ENCODE data around the gene ALDH18A1.
"Not testable (repeated sequence)": the region's sequence is repeated elsewhere in the genome, so short reads cannot be mapped to it uniquely, and the experiment has no call there.

Gene ALDH18A1

GRCh38 chr10:95656291-95657164 lies at the start of gene ALDH18A1:
Gene ALDH18A1, minus strand, starts transcription at chr10:95656711. Its CDS starts 3,334 bp downstream, at chr10:95653377.
- DNase-seq, result peak; percentile 44

- no peak for DNase-seq
These were observed 41.9 kb upstream of the ALDH18A1 start for GRCh38 chr10:95698415-95698814.

DNA sequence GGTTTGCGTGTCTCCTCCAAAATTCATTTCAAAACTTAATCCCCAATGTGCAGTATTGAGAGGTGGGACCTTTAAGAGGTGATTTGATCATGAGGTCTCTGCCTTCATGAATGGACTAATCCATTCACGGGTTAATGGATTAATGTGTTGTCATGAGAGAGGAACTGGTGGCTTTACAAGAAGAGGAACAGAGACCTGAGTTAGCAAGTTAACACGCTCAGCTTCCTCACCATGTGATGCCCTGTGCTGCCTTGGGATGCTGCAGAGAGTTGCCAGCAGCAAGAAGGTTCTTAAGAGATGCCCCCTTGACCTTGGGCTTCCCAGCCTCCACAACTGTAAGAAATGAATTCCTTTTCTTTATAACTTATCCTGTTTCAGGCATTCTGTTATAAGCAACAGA lies 40.9 kb upstream of the ALDH18A1 start:
- no peak for DNase-seq

DNA sequence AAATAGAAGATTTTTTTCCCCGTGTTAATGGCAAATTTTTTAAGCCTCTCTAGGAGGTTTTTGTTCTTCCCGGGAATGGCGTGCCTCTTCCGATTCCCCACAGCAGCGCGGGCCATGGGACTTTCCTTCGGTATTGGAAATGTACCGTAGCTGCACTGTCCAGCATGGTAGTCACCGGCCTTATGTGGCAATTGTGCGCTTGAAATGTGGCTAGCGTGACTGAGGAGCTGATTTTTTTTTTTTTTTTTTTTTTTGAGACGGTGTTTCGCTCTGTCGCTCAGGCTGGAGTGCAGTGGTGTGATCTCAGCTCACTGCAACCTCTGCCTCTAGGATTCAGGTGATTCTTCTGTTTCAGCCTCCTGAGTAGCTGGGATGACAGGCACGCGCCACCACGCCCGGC lies 38.2 kb upstream of the ALDH18A1 start:
- DNase-seq, result no peak

DNA sequence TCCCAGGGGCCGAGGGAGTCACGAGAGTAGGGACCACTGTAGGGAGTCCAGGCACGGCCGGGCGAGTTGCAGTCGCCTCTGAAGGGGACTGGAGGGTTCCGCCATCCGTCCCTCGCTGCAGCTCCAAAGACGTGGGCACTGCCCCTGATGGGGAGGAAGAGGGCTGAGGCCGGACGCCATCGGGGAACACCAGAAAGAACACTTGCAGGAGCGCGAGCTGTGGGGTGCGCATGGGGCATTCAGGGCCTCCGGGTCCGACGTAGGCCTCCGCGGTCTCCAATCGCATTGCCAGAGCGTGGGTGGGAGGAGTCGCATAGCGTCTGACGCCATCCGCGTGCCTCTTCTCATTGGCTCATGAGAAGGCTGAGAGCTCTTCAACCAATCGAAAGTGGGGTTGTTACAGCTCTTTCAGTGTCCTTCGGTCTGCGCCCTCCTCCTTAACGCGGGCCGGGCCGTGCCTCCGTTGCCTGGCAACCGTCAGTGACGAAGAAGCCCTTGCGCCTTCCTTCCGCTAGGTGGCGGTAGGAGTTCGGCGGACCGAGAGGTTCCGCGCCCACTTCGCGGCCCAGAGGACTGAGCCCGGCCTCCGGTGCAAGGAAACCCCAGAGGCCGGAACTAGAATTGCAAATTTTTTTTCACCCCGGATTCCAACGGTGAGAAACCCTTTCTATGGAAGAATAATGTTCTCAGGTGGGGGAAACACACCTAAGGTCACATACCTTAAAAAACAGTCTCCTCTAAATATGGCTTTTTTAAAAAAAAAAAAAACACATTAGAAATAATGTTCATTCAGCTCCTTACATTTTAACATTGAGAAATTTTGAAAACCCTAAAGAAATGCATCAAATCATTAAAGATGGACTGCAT lies 37.4 kb upstream of the ALDH18A1 start, which contains the start of gene TCTN3:
Gene TCTN3, minus strand, starts transcription at position 260 of the 867 bp plus-strand sequence. Its CDS starts 28 bp downstream, at position 232.
- peak; percentile 93 for DNase-seq

GRCh38 chr10:95693071-95693667 lies 36.7 kb upstream of the ALDH18A1 start:
- no peak for DNase-seq

DNA sequence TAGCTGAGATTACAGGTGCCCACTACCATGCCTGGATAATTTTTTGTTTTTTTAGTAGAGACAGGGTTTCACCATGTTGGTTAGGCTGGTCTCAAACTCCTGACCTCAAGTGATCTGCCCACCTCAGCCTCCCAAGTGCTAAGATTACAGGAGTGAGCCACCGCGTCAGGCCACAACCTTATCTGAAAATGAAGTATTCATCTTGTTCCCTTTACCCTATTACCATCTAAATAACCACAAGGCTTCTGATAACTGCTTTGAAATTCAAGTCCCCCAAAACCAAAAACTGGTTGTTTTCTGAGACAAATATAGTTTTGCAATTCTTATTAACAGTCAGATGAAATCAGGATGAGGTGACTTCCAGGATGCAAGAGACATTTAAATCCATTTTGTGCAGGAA lies 34.8 kb upstream of the ALDH18A1 start:
- DNase-seq, result no peak

DNA sequence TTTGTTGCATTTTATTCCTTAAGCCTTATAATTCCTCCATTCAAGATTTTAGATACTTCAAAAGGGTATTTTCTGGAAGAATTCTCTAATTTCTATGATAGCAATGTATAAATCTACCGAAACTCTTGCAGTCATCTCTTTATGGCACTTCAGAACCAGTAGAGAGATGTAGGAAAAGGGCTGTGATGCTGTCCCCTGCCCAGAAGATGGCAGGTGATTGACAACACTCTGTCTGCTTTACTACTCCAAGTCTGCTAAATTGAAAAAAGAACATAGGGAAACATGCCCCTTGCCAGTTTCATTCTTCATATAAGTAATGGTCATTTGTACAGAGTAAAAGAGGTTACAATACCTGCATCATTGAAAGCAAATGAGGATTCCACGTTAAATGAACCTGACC lies 32.1 kb upstream of the ALDH18A1 start:
- DNase-seq, result no peak

GRCh38 chr10:95683966-95684365 lies 27.5 kb upstream of the ALDH18A1 start:
- no peak for DNase-seq

DNA sequence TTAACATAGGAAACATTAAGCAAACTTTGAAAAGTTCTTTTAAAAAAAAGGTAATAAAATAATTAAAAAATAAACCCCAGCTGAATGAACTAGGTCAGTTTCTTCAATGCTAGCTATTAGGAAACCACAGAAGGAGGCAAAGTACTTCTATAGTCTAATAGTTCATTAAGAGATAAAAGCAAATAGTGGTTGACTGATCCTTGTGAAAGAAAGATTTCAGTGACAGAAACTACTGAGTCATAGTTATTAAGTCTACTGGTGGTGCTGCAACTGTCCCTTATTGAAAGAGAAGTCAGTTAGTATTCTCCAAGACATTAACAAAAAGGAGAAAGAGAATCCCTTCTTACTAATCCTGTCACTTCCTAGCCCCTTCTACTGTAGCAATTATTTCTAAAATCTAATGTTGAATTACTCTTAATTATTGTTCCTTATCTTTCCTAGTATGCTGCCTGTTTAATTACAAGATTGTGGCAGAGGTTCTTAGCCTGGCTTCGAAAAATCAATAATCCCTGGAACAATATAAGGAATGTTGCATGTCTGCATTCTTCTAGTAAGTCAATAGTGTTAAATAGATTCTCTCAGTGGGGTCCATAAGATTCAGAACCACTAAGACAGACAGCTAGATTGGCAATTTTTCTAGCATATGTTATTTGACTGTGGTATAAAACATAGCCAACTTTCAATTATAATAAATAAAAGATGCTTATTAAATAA lies 19.0 kb upstream of the ALDH18A1 start:
- DNase-seq, result no peak

GRCh38 chr10:95674643-95675042 lies 18.1 kb upstream of the ALDH18A1 start:
- no peak for DNase-seq

- DNase-seq, result not testable (repeated sequence)
These were observed 16.1 kb upstream of the ALDH18A1 start for GRCh38 chr10:95672641-95673040.

DNA sequence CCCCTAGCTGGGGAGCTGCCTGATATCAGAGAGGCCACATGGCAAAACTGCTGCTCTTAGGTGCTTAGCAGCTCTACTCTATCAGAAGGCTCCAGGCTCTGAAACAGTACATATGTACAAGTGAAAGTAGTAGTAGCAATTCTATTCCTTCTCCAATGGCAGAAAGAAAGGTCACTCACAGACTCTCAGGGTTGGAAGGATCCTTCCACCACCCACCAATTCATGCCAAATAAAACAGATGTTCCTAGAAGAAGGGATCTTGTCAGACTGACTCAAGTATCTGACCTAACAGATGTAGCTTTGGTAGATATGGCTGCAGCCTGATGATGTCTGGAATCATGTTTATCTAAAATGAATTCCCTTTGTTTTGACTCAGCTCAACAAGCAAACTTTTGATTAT lies 8.0 kb upstream of the ALDH18A1 start:
- no peak for DNase-seq

- no peak for DNase-seq
These were observed 7.0 kb upstream of the ALDH18A1 start for GRCh38 chr10:95663496-95663895.

DNA sequence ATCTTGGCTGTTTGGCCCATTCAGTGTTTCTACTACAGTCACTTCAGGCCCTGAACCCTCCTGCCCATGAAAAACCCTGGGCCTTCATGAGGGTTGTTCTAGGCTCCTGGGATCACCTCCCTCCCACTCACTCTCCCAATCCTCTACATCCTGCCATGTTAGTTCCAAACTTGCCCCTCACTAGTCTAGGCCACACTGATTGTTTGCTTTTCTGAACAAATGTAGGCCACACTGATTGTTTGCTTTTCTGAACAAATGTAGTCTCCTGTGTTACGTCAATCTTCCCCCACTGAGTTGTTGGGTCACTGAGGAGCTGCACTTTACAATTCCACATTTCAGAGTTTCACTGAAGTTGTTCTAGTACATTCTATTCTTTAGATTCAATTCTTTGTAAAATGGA lies 5.3 kb upstream of the ALDH18A1 start:
- peak; percentile 81 for DNase-seq

GRCh38 chr10:95660283-95660682 lies 3.8 kb upstream of the ALDH18A1 start:
- no peak for DNase-seq

DNA sequence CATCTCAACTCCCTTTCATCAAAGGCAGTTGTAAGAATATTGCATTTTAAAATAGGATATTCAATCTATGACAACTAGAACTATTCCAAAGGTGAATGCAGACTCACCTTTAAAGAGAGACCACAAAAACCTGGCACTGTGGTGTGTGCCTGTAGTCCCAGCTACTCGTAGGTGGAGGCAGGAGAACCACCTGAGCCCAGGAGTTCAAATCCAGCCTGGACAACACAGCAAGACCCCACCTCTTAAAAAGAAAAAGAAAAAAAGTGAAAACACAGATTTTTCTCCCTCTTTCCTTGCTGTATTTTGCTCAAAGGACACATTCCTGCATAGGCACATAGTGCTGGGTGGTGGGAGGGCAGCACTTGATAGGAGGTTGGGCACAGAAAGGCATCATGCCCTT lies 739 bp upstream of the ALDH18A1 start:
- no peak for DNase-seq

DNA sequence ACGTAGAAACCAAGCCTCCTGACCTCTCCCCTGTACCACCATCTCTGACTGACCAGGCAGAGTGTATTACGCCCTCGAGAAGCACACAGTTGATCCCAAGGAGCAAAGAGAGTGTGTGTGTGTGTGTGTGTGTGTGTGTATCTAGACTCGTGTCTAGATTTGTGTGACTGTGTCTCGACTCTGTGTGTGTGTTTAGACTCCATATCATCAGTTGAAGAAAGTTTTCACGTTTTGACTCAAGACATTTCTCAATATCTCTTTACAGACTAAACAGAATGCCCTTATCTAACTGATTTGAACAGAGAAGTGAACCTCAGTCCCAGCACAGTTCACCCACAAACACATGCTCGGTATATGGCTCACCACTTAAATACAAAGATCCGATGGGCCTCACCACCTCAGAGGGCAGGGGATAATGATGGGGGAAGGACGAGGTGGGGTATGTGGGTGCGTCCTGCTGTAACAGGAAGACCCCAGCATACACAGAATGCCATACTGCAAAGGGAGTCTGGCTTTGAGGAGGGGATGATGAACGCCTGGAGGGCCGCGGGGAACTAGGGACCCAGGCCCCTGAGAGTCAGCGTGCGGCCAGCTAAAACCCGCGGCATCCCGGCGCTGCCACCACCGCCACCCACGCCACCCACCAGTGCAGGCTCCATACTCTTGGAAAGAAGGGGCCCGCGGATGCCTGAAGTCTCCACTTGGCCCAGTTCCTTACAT lies 780 bp downstream of the ALDH18A1 start:
- DNase-seq, result no peak

DNA sequence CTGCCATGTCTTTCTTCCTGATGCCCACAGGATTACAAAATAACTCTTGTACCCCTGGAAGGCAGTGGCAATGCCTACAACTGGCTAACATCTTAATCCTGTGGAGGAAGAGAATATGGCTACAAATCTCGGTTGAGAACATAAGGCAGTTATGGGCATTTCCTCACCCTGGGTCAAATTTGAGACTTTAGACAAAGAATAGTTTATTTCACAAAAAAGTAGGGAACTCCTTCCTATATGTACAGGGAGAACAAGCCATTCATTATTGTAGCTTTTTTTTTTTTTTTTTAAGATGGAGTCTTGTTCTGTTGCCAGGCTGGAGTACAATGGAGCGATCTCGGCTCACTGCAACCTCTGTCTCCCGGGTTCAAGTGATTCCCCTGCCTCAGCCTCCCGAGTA lies 2.6 kb downstream of the ALDH18A1 start:
- no peak for DNase-seq

DNA sequence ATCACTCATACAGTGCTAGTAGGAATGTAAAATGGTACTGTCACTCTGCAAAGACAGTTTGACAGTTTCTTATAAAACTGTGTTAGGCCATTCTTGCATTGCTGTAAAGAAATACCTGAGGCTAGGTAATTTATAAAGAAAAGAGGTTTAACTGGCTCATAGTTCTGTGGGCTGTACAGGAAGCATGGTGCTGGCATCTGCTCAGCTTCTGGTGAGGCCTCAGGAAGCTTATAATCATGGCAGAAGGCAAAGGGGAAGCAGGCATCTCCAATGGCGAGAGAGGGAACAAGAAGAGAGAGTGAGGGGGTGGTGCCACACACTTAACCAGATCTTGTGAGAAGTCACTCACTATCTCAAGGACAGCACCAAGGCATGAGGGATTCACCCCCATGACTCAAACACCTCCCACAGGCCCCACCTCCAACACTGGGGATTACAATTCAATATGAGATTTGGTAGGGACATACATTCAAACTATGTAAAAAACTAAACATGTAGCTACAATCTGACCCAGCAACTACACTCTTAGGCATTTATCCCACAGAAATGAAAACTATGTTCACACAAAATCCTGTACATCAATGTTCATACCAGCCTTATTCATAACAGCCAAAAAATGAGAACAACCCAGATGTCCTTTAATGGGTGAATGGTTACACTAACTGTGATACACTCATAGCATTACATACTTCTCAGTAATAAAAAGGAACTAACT lies 5.0 kb downstream of the ALDH18A1 start:
- DNase-seq, result no peak

GRCh38 chr10:95650232-95650631 lies 6.3 kb downstream of the ALDH18A1 start:
- no peak for DNase-seq
